GM23338 (cell line): ENCODE results near the gene CDK14. TPM values are rescaled to one million over a fixed set of nuclear protein-coding genes. Genes with fewer than 3 reads are reported as not detected.

Experiments used
- ATAC-seq: fragments of 200-7000 bp; cut with Tn5 transposase; 3 replicates; pipeline ENCODE4 v1.9.1; 2020
- DNase-seq: peaks from one replicate; pipeline ENCODE4 v3.0.0-alpha.2; 2015; ENCODE audit warnings: low spot score
- H2AFZ ChIP-seq: fragments of 200-600 bp; sonication (generic); 2 replicates; pipeline ENCODE4 v1.8.0; 2016; ENCODE audit warnings: antibody characterized with exemption, mild to moderate bottlenecking, moderate library complexity
- H3F3A ChIP-seq: fragments of 200-600 bp; sonication (generic); replicated peaks from 2 replicates; pipeline ENCODE4 v1.8.0; 2017; ENCODE audit warnings: antibody characterized with exemption, mixed run types, low read depth
- H3K27ac ChIP-seq: fragments of 200-600 bp; sonication (generic); 2 replicates; pipeline ENCODE4 v1.6.1; 2016; ENCODE audit warnings: low read depth
- H3K27me3 ChIP-seq: fragments of 200-600 bp; sonication (generic); 2 replicates; pipeline ENCODE4 v1.8.0; 2016; ENCODE audit warnings: mild to moderate bottlenecking, mixed run types, moderate library complexity; ENCODE audit not compliant: insufficient read depth
- H3K36me3 ChIP-seq: fragments of 200-600 bp; sonication (generic); 2 replicates; pipeline ENCODE4 v1.8.0; 2016; ENCODE audit warnings: mild to moderate bottlenecking; ENCODE audit not compliant: insufficient read depth
- H3K4me1 ChIP-seq: fragments of 200-600 bp; sonication (generic); 2 replicates; pipeline ENCODE4 v1.8.0; 2016; ENCODE audit warnings: mild to moderate bottlenecking, moderate library complexity; ENCODE audit not compliant: insufficient read depth
- H3K4me2 ChIP-seq: fragments of 200-600 bp; sonication (generic); 2 replicates; pipeline ENCODE4 v1.7.1; 2017; ENCODE audit warnings: mixed run types
- H3K4me3 ChIP-seq: fragments of 200-600 bp; sonication (generic); 2 replicates; pipeline ENCODE4 v1.6.1; 2016; ENCODE audit warnings: mixed run types
- H3K79me2 ChIP-seq: fragments of 200-600 bp; sonication (generic); replicated peaks from 2 replicates; pipeline ENCODE4 v1.8.0; 2017; ENCODE audit warnings: mild to moderate bottlenecking; ENCODE audit not compliant: insufficient read depth
- H3K9me2 ChIP-seq: fragments of 200-600 bp; sonication (generic); 2 replicates; pipeline ENCODE4 v1.8.0; 2017; ENCODE audit not compliant: insufficient read depth
- H4K20me1 ChIP-seq: fragments of 200-600 bp; sonication (generic); replicated peaks from 2 replicates; pipeline ENCODE4 v1.8.0; 2017; ENCODE audit warnings: mild to moderate bottlenecking; ENCODE audit not compliant: insufficient read depth
- H3K27ac Mint-ChIP-seq: 2 replicates; pipeline ENCODE4 v1.8.0; 2020; ENCODE audit warnings: inconsistent platforms, mild to moderate bottlenecking, moderate library complexity, mixed read lengths
- H3K27me3 Mint-ChIP-seq: 3 replicates; pipeline ENCODE4 v1.8.0; 2022; ENCODE audit warnings: low read depth, mild to moderate bottlenecking, moderate library complexity, mixed read lengths, inconsistent platforms; ENCODE audit not compliant: insufficient read depth, poor library complexity
- H3K36me3 Mint-ChIP-seq: 3 replicates; pipeline ENCODE4 v1.8.0; 2021; ENCODE audit warnings: low read depth, mild to moderate bottlenecking, inconsistent platforms, moderate library complexity, mixed read lengths
- H3K4me1 Mint-ChIP-seq: 3 replicates; pipeline ENCODE4 v1.8.0; 2020; ENCODE audit warnings: mild to moderate bottlenecking, inconsistent platforms, mixed read lengths
- H3K4me3 Mint-ChIP-seq: 3 replicates; pipeline ENCODE4 v1.8.0; 2021; ENCODE audit warnings: moderate library complexity, mild to moderate bottlenecking, inconsistent platforms, mixed read lengths
- H3K9me3 Mint-ChIP-seq: 3 replicates; pipeline ENCODE4 v1.8.0; 2020; ENCODE audit warnings: moderate library complexity, mild to moderate bottlenecking, inconsistent platforms, mixed read lengths
- CREB1 ChIP-seq: fragments of 250-450 bp; sonication (Bioruptor Pico); IDR thresholded peaks from 2 replicates; pipeline ENCODE4 v1.5.0; 2020; ENCODE audit warnings: low read depth, mild to moderate bottlenecking, moderate library complexity
- CTCF ChIP-seq, 2 experiments: fragments of 200-600 bp in 1 of 2; sonication (generic) in 1 of 2; conservative IDR thresholded peaks; 2 replicates each; pipeline versions ENCODE4 v1.5.1 to v1.6.1; 2016 to 2017; ENCODE audit warnings: antibody characterized with exemption in 2 of 2, low read depth in 2 of 2, mild to moderate bottlenecking in 2 of 2, moderate library complexity in 1 of 2
- ETS1 ChIP-seq: IDR thresholded peaks from 2 replicates; pipeline ENCODE4 v1.6.1; 2016; ENCODE audit warnings: antibody characterized with exemption
- EZH2 ChIP-seq: fragments of 200-600 bp; sonication (generic); IDR thresholded peaks from one replicate; pipeline ENCODE4 v1.8.0; 2017; ENCODE audit warnings: antibody characterized with exemption, mild to moderate bottlenecking, low read depth; ENCODE audit not compliant: unreplicated experiment
- EZH2phosphoT487 ChIP-seq: fragments of 200-600 bp; sonication (generic); IDR thresholded peaks from one replicate; pipeline ENCODE4 v1.8.1; 2018; ENCODE audit warnings: antibody characterized with exemption; ENCODE audit not compliant: unreplicated experiment
- JUNB ChIP-seq: IDR thresholded peaks from one replicate; pipeline ENCODE4 v1.6.1; 2016; ENCODE audit warnings: antibody characterized with exemption; ENCODE audit not compliant: unreplicated experiment
- NANOG ChIP-seq: IDR thresholded peaks from 2 replicates; pipeline ENCODE4 v1.6.1; 2016; ENCODE audit warnings: antibody characterized with exemption, borderline replicate concordance
- POLR2AphosphoS5 ChIP-seq: IDR thresholded peaks from 2 replicates; pipeline ENCODE4 v1.6.1; 2016; ENCODE audit warnings: antibody characterized with exemption, low read depth
- REST ChIP-seq: IDR thresholded peaks from one replicate; pipeline ENCODE4 v1.6.1; 2018; ENCODE audit warnings: antibody characterized with exemption; ENCODE audit not compliant: unreplicated experiment
- STAT1 ChIP-seq: IDR thresholded peaks from one replicate; pipeline ENCODE4 v1.6.1; 2016; ENCODE audit warnings: antibody characterized with exemption; ENCODE audit not compliant: unreplicated experiment
- ZNF114 ChIP-seq: fragments of 250-450 bp; sonication (Bioruptor Pico); IDR thresholded peaks from 2 replicates; pipeline ENCODE4 v1.5.0; 2020; ENCODE audit warnings: mild to moderate bottlenecking, moderate library complexity
- ZNF331 ChIP-seq: fragments of 250-450 bp; sonication (Bioruptor Pico); IDR thresholded peaks from 2 replicates; pipeline ENCODE4 v1.5.0; 2020; ENCODE audit warnings: low read depth, mild to moderate bottlenecking, moderate library complexity
- ZNF462 ChIP-seq: fragments of 250-450 bp; sonication (Bioruptor Pico); IDR thresholded peaks from 2 replicates; pipeline ENCODE4 v1.5.0; 2020; ENCODE audit warnings: mild to moderate bottlenecking, moderate library complexity
- polyA plus RNA-seq: library from polyadenylated mRNA; unstranded; fragments of >200 nt; fragmentation: Nextera tagmentation; extraction: Ambion mirVana; gene quantifications from 2 replicates; pipeline ENCODE4 v1.2.1, GENCODE V29; 2016
- total RNA-seq: library from RNA; depleted of rRNA; stranded (reverse); fragments of >200 nt; shearing (Covaris generic); gene quantifications from 2 replicates; pipeline ENCODE4 v1.2.3, GENCODE V29; 2014

The CDK14 gene
- total and polyA plus RNA-seq, 2 experiments from 2014 or later: 11.2 to 24.0 TPM

GRCh38 chr7:91088156-91088555 is 492.0 kb downstream of the CDK14 start:
- Histone ChIP-seq H3K27me3 (no peaks in the 10 kb centered on the region), H3K4me1 (no peaks in the 10 kb centered on the region), H3K4me3 (no peak overlapping the region), H4K20me1 (no peaks in the 10 kb centered on the region; the same call in 1 of the 2 replicates), H3K4me2 (no peak overlapping the region), H3K27ac (no peak overlapping the region), H3K9me2 (no peaks in the 10 kb centered on the region), H3F3A (no peaks in the 10 kb centered on the region), H3K36me3 (no peaks in the 10 kb centered on the region), H3K79me2 (no peaks in the 10 kb centered on the region), H2AFZ (no peak overlapping the region)
- Mint-ChIP-seq H3K4me1 (peaks cover 10% of the 10 kb centered on the region), H3K27ac (no peak overlapping the region), H3K9me3 (no peaks in the 10 kb centered on the region), H3K27me3 (no peaks in the 10 kb centered on the region), H3K36me3 (no peaks in the 10 kb centered on the region), H3K4me3 (no peak overlapping the region)
- DNase-seq (no peak), ATAC-seq (no peak)
- TF ChIP-seq NANOG (no peak), CTCF (conservative IDR thresholded peaks at IDR 0.05; ENCODE audit: low read depth in 2 of 2) (no peak), CREB1 (CRISPR knock-in tag) (no peak), ZNF462 (CRISPR knock-in tag) (no peak), ZNF331 (CRISPR knock-in tag) (no peak), EZH2phosphoT487 (no peak), REST (no peak), EZH2 (no peak), JUNB (no peak), ETS1 (no peak), POLR2AphosphoS5 (no peak), ZNF114 (CRISPR knock-in tag) (no peak), STAT1 (no peak)
